Smooth muscle cell of bladder (primary cell): ENCODE results near the gene NAGA. TPM values are rescaled to one million over a fixed set of nuclear protein-coding genes. Genes with fewer than 3 reads are reported as not detected.

Source experiments
- total RNA-seq: library from RNA; depleted of rRNA; stranded (reverse); fragments of >200 nt; gene quantifications from 2 replicates; pipeline ENCODE4 v1.2.3, GENCODE V29; 2014

The NAGA gene
- 37.3 and 39.1 TPM in 2 replicates for total RNA-seq

GRCh38 chr22:42070517-42071422, at the start of gene NAGA:
Gene NAGA, minus strand, starts transcription at chr22:42070812. Its CDS starts 515 bp downstream, at chr22:42070297.

GRCh38 chr22:42090596-42091454, 20.2 kb upstream of the NAGA start, which contains the start of gene NDUFA6:
Gene NDUFA6, minus strand, starts transcription at chr22:42090772. Its CDS starts 28 bp downstream, at chr22:42090744.

GRCh38 chr22:42079319-42080251, 9.0 kb upstream of the NAGA start, which contains the start of gene SMDT1:
Gene SMDT1, plus strand, starts transcription at chr22:42079700. Its CDS starts 69 bp downstream, at chr22:42079769.

GRCh38 chr22:42074132-42074811, 3.7 kb upstream of the NAGA start, which contains the start of gene PHETA2:
Gene PHETA2, plus strand, starts transcription at chr22:42074248. Its CDS starts 3,046 bp downstream, at chr22:42077294.

Other genes starting within 250 kb of the NAGA start
- 39.5 and 54.3 TPM in 2 replicates for gene SREBF2, start 237.7 kb downstream of the NAGA start, total RNA-seq
- gene SHISA8, start 155.7 kb downstream of the NAGA start, total RNA-seq: not detected in 2 replicates
- 0.09 and 0.14 TPM in 2 replicates for gene TNFRSF13C, start 144.0 kb downstream of the NAGA start, total RNA-seq
- 3.5 and 6.0 TPM in 2 replicates for gene CENPM, start 123.7 kb downstream of the NAGA start, total RNA-seq
- gene SEPTIN3, start 101.4 kb downstream of the NAGA start, total RNA-seq: 0.09 and 0.14 TPM in 2 replicates
- gene WBP2NL, start 72.0 kb downstream of the NAGA start, total RNA-seq: 0.28 and 0.46 TPM in 2 replicates
- 15.8 and 21.5 TPM in 2 replicates for gene PHETA2, start 3.4 kb upstream of the NAGA start, total RNA-seq
- 6.9 and 11.8 TPM in 2 replicates for gene SMDT1, start 8.9 kb upstream of the NAGA start, total RNA-seq
- 64.1 and 108 TPM in 2 replicates for gene NDUFA6, start 20.0 kb upstream of the NAGA start, total RNA-seq
- gene CYP2D6, start 60.0 kb upstream of the NAGA start, total RNA-seq: 0.14 and 1.6 TPM in 2 replicates
- 16.6 and 18.9 TPM in 2 replicates for gene TCF20, start 199.8 kb upstream of the NAGA start, total RNA-seq